ENCODE data around the gene LELP1. TPM values are rescaled to one million over a fixed set of nuclear protein-coding genes. Genes with fewer than 3 reads are reported as not detected.
A peak's percentile ranks its signal among the peaks of the same experiment; 100 is the strongest.

LELP1 gene
- total and polyA plus RNA-seq, 7 donors, result not detected

DNA sequence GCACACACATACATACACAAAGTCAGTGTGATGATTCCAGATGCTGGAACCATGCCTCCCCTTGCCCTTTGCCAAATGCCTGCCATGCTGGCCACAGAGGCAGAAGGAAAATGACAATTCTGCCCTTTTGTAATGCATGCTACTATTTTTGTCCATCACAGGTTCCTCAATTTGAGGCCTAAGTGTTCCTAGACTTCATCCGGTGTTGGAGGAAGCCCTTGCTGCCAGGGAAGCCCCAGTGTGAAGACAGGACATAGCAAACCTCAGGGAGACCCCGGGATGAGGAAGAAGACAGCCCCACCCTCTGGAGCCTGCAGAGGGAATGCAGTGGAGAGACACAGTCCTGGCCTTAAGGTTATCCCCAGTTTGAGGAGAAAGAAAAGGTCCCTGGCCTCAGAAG is 28.6 kb downstream of the LELP1 start:
- peaks cover 0 to 9% (median 0%) of the 10 kb centered on the region in 3 donors for H3K27me3 ChIP-seq (ENCODE audit: insufficient read depth in 3 of 3, low read length in 2 of 3)
- TF ChIP-seq, protein P1, sequence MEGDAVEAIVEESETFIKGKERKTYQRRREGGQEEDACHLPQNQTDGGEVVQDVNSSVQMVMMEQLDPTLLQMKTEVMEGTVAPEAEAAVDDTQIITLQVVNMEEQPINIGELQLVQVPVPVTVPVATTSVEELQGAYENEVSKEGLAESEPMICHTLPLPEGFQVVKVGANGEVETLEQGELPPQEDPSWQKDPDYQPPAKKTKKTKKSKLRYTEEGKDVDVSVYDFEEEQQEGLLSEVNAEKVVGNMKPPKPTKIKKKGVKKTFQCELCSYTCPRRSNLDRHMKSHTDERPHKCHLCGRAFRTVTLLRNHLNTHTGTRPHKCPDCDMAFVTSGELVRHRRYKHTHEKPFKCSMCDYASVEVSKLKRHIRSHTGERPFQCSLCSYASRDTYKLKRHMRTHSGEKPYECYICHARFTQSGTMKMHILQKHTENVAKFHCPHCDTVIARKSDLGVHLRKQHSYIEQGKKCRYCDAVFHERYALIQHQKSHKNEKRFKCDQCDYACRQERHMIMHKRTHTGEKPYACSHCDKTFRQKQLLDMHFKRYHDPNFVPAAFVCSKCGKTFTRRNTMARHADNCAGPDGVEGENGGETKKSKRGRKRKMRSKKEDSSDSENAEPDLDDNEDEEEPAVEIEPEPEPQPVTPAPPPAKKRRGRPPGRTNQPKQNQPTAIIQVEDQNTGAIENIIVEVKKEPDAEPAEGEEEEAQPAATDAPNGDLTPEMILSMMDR (IDR thresholded peaks at IDR 0.05), result no peak
- H3K27ac ChIP-seq, result no peak overlapping the region
- no peaks in the 10 kb centered on the region for H3K36me3 ChIP-seq (ENCODE audit: insufficient read depth in 1 of 2, low read depth in 1 of 2)
- intact Hi-C loops (cut with DNase I), result no loop called here
- H3K4me1 ChIP-seq, result no peaks in the 10 kb centered on the region
- WGBS, 3 donors, result 54 to 61% (median 55%) methylated on average over 2 of the region's 2 CpGs
- H3K4me3 ChIP-seq, result no peak overlapping the region
- DNase-seq, result no peak
- ATAC-seq, result no peak
- no peaks in the 10 kb centered on the region for H3K9me3 ChIP-seq

DNA sequence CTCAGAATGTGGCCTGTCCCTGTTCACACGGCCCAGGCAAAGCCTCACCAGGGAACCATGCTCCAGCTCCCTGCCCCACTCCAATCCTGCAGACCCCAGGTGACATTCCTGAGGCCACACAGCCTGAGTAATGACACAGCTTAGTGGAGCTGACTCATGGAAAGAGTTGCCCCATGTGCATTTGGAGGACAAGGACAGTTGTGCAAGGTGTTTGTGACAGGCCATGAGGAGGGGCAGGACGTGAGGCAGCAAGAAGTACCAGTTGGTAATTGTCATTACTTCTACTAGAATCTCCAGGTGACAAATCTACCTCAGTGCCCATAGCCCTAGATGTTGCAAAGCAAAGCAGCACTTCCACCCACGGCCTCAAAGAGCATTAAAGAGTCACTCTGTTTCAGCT is 29.3 kb downstream of the LELP1 start:
- Histone ChIP-seq H3K9me3 (no peaks in the 10 kb centered on the region), H3K4me1 (no peaks in the 10 kb centered on the region), H3K27ac (no peak overlapping the region), H3K4me3 (no peak overlapping the region), H3K27me3 (ENCODE audit: insufficient read depth in 3 of 3, low read length in 2 of 3) (peaks cover 0 to 9% (median 3%) of the 10 kb centered on the region in 3 donors), H3K36me3 (ENCODE audit: insufficient read depth in 1 of 2, low read depth in 1 of 2) (no peaks in the 10 kb centered on the region)
- intact Hi-C loops (cut with DNase I), result no loop called here
- WGBS, 3 donors, result 40 to 56% (median 46%) methylated on average over 3 of the region's 3 CpGs
- DNase-seq (no peak), ATAC-seq (peak in 1 of 4 donors; percentile 35)
- TF ChIP-seq, protein P1 (IDR thresholded peaks at IDR 0.05), result no peak

DNA sequence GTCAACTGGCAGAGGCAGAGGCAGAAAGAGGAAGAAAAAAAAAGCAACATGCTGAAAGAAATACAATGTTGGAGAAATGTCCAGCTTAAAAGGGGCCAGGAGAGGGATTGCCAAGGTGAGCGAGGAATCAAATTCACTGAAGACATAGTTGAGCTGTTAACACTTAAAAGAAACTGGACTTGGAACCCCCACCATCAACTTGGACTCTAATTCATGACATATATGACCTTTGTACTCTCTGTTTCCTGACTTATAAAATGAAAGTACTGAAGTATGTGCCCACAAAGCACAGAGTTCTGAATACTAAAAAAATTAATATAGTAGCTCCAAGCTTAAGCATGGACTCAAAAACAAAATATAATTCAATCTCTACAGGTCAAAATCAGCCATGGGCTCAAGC is 30.2 kb downstream of the LELP1 start:
- WGBS, 3 donors, result 68 to 78% (median 70%) methylated on average over 1 of the region's 1 CpG
- H3K36me3 ChIP-seq (ENCODE audit: insufficient read depth in 1 of 2, low read depth in 1 of 2), result no peaks in the 10 kb centered on the region
- no peak overlapping the region for H3K4me3 ChIP-seq
- no peak for ATAC-seq
- DNase-seq, result no peak
- H3K27me3 ChIP-seq (ENCODE audit: insufficient read depth in 3 of 3, low read length in 2 of 3), result peaks cover 0 to 4% (median 3%) of the 10 kb centered on the region in 3 donors
- H3K9me3 ChIP-seq, result no peaks in the 10 kb centered on the region
- TF ChIP-seq, protein P1 (IDR thresholded peaks at IDR 0.05), result no peak
- H3K4me1 ChIP-seq, result no peaks in the 10 kb centered on the region
- H3K27ac ChIP-seq, result no peak overlapping the region
- intact Hi-C loops (cut with DNase I), result no loop called here

DNA sequence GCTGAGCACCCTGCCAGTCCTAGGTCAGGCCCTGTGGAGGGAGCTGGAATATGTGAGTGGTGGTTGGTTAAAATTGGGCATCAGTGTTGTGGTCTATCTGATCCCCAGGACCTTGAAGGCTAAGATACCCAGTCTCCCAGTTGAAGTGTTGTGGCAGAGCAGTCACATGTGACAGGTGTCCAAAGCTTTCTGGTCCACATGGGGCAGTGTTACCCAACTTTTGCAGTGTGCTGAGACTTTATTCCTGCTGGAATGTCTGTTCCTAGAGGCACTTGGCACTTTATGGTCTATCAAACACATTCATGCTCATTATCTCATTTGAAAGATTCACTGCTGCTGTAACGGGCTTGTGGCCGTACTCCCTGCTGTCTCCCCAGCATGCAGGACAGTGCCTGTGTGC is 35.3 kb downstream of the LELP1 start:
- intact Hi-C loops (cut with DNase I), result no loop called here
- Histone ChIP-seq H3K9me3 (no peaks in the 10 kb centered on the region), H3K4me1 (no peaks in the 10 kb centered on the region), H3K27ac (no peak overlapping the region), H3K27me3 (ENCODE audit: insufficient read depth in 3 of 3, low read length in 2 of 3) (peaks cover 0 to 3% (median 0%) of the 10 kb centered on the region in 3 donors), H3K36me3 (ENCODE audit: insufficient read depth in 1 of 2, low read depth in 1 of 2) (no peaks in the 10 kb centered on the region), H3K4me3 (no peak overlapping the region)
- no peak for ATAC-seq
- no peak for DNase-seq
- TF ChIP-seq, protein P1 (IDR thresholded peaks at IDR 0.05), result no peak
- WGBS, 3 donors, result 25 to 33% (median 27%) methylated on average over 2 of the region's 2 CpGs

DNA sequence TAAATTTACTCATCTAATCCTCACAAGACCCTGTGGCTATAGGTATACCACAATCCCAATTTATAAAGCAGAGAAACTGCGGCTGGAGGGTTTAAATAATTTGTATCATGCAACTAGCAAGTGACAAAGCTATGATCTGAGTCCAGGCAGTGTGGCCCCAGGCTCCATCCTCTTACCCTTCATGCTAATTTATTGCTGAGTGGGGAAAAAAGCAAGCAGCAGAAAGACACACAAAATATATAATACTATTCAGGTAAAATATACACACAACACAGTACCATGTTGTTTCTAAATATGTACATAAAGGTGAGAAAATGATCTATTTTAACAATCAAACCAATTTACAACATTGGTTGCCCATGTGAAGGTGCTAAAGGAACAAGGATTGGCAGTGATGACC is 38.9 kb downstream of the LELP1 start:
- intact Hi-C loops (cut with DNase I), result no loop called here
- no peaks in the 10 kb centered on the region for H3K9me3 ChIP-seq
- H3K4me1 ChIP-seq, result no peaks in the 10 kb centered on the region
- no peak overlapping the region for H3K4me3 ChIP-seq
- ATAC-seq (no peak), DNase-seq (no peak)
- WGBS, 3 donors, result 71 to 79% (median 75%) methylated on average over 1 of the region's 1 CpG
- H3K27ac ChIP-seq, result no peak overlapping the region
- TF ChIP-seq, protein P1 (IDR thresholded peaks at IDR 0.05), result no peak
- H3K27me3 ChIP-seq (ENCODE audit: insufficient read depth in 3 of 3, low read length in 2 of 3), result peaks cover 0 to 4% (median 3%) of the 10 kb centered on the region in 3 donors
- no peaks in the 10 kb centered on the region for H3K36me3 ChIP-seq (ENCODE audit: insufficient read depth in 1 of 2, low read depth in 1 of 2)

Data from psoas muscle (tissue), 8 donors.